K562 (cell line): Measurements from ENCODE around the gene GP1BB. TPM values are rescaled to one million over a fixed set of nuclear protein-coding genes. Genes with fewer than 3 reads are reported as not detected.

Experiments used
- ATAC-seq: fragments of 200-7000 bp; cut with Tn5 transposase; 3 replicates; pipeline ENCODE4 v1.9.1; 2020; ENCODE audit warnings: moderate library complexity
- BruUV-seq: library from RNA; stranded (reverse); fragments of 400-500 nt; replicated peaks from 2 replicates; lab custom pipeline; 2021; lab: Mats Ljungman, UMichigan
- CTCF ChIA-PET: fragments of 300-600 bp; formaldehyde crosslinking; extraction: SDS; loops from one replicate; lab custom pipeline; 2021; ENCODE audit warnings: low intra/inter-chr PET ratio; lab: Yijun Ruan, JAX
- POLR2A ChIA-PET: fragments of 300-600, 350-650 bp; sonication (Branson Sonifier 250); formaldehyde crosslinking; extraction: SDS; loops from one replicate; lab custom pipeline; 2021; ENCODE audit warnings: antibody characterized with exemption, inconsistent platforms; lab: Yijun Ruan, JAX
- DNase-seq, 4 experiments: peaks; one replicate each; pipeline versions ENCODE4 v3.0.0 to v3.0.0-alpha.2; 2011 to 2018; ENCODE audit warnings: low spot score in 3 of 4, mixed read lengths in 3 of 4; ENCODE audit errors: extremely low read depth in 1 of 4
- FAIRE-seq: peaks from 2 replicates; lab custom pipeline; 2011; peaks lifted over from hg19 to GRCh38; lab: Jason Lieb, UNC
- H2AFZ ChIP-seq: 2 replicates; pipeline ENCODE4 v1.6.0; 2011; ENCODE audit warnings: low read depth, low read length, control low read depth, inconsistent platforms
- H3K27ac ChIP-seq: fragments of 200-600 bp; 3 replicates; pipeline ENCODE4 v1.8.0; 2011; ENCODE audit warnings: low read depth, mild to moderate bottlenecking, control low read depth, inconsistent platforms, low read length, moderate library complexity, mixed read lengths; ENCODE audit errors: extremely low read depth
- H3K27me3 ChIP-seq, 2 experiments: fragments of 300-600 bp in 1 of 2; 2 replicates in 1 of 2; 3 replicates in 1 of 2; pipeline versions ENCODE4 v1.6.0 to v1.8.0; 2011; ENCODE audit warnings: inconsistent platforms in 2 of 2, low read length in 2 of 2, mild to moderate bottlenecking in 1 of 2, mixed read lengths in 1 of 2, moderate library complexity in 1 of 2; ENCODE audit not compliant: control insufficient read depth in 2 of 2, insufficient read depth in 2 of 2
- H3K36me3 ChIP-seq: fragments of 300-600 bp; 3 replicates; pipeline ENCODE4 v1.8.0; 2011; ENCODE audit warnings: mild to moderate bottlenecking, low read length, inconsistent platforms; ENCODE audit not compliant: control insufficient read depth, insufficient read depth
- H3K4me1 ChIP-seq, 2 experiments: fragments of 200-600 bp in 1 of 2; replicated peaks in 1 of 2; 2 replicates in 1 of 2; 3 replicates in 1 of 2; pipeline versions ENCODE4 v1.5.1 to v1.8.0; 2011; ENCODE audit warnings: inconsistent platforms in 2 of 2, low read length in 2 of 2, mild to moderate bottlenecking in 1 of 2, mixed read lengths in 1 of 2, moderate library complexity in 1 of 2; ENCODE audit not compliant: control insufficient read depth in 2 of 2, insufficient read depth in 2 of 2
- H3K4me2 ChIP-seq: 2 replicates; pipeline ENCODE4 v1.6.1; 2011; ENCODE audit warnings: low read length, control low read depth, inconsistent platforms, mixed read lengths; ENCODE audit not compliant: insufficient read depth
- H3K4me3 ChIP-seq: fragments of 200-600 bp; sonication (generic), shearing (Covaris generic); 2 replicates; pipeline ENCODE4 v1.5.1; 2016; ENCODE audit warnings: control low read depth, inconsistent platforms
- H3K79me2 ChIP-seq: fragments of 200-600 bp; 3 replicates; pipeline ENCODE4 v1.8.0; 2011; ENCODE audit warnings: low read length, inconsistent platforms; ENCODE audit not compliant: control insufficient read depth, insufficient read depth
- H3K9ac ChIP-seq, 2 experiments: 2 replicates each; pipeline versions ENCODE4 v1.6.0 to v1.6.1; 2011; ENCODE audit warnings: low read depth in 2 of 2, low read length in 2 of 2, control low read depth in 1 of 2, inconsistent platforms in 1 of 2, mild to moderate bottlenecking in 1 of 2, mixed read lengths in 1 of 2; ENCODE audit not compliant: insufficient read depth in 1 of 2
- H3K9me1 ChIP-seq: one replicate; pipeline ENCODE4 v1.6.0; 2011; ENCODE audit warnings: inconsistent platforms, mild to moderate bottlenecking, low read length, moderate library complexity; ENCODE audit not compliant: control insufficient read depth, insufficient read depth
- H3K9me3 ChIP-seq: replicated peaks from 2 replicates; pipeline ENCODE4 v1.5.1; 2011; ENCODE audit warnings: low read depth, low read length, inconsistent platforms; ENCODE audit not compliant: control insufficient read depth, insufficient read depth
- H4K20me1 ChIP-seq: replicated peaks from 2 replicates; pipeline ENCODE4 v1.6.1; 2011; ENCODE audit warnings: low read length, inconsistent platforms, mixed read lengths; ENCODE audit not compliant: control insufficient read depth, insufficient read depth
- BRF1 ChIP-seq: IDR thresholded peaks from 3 replicates; pipeline ENCODE4 v1.6.1; 2011; ENCODE audit warnings: borderline replicate concordance, mild to moderate bottlenecking; ENCODE audit not compliant: insufficient read length; ENCODE audit errors: extremely low read depth
- CTBP1 ChIP-seq: fragments of 450-650 bp; IDR thresholded peaks from 2 replicates; pipeline ENCODE4 v1.6.1; 2016; ENCODE audit warnings: borderline replicate concordance
- HDAC6 ChIP-seq: IDR thresholded peaks from 2 replicates; pipeline ENCODE4 v1.6.1; 2012; ENCODE audit warnings: low read depth, mild to moderate bottlenecking, control low read depth, inconsistent platforms, low read length, moderate library complexity
- PCBP1 ChIP-seq: fragments of 200-400 bp; formaldehyde crosslinking; IDR thresholded peaks from 2 replicates; pipeline ENCODE4 v1.6.1; 2018; ENCODE audit warnings: mild to moderate bottlenecking, low read depth, low read length; ENCODE audit not compliant: poor library complexity, severe bottlenecking
- POLR2G ChIP-seq: fragments of 200-400 bp; formaldehyde crosslinking; IDR thresholded peaks from 2 replicates; pipeline ENCODE4 v1.6.1; 2017; ENCODE audit warnings: low read depth, mild to moderate bottlenecking, antibody characterized with exemption, low read length, moderate library complexity
- SMAD2 ChIP-seq: fragments of 150-350 bp; IDR thresholded peaks from 2 replicates; pipeline ENCODE4 v1.6.1; 2014; ENCODE audit warnings: low read depth, mild to moderate bottlenecking, low read length
- SMC3 ChIP-seq: conservative IDR thresholded peaks from 2 replicates; pipeline ENCODE4 v1.6.1; 2011; ENCODE audit warnings: low read depth, low read length, improper control_type of control experiment; ENCODE audit not compliant: insufficient read depth
- ZNF23 ChIP-seq: fragments of 250-450 bp; sonication (Bioruptor Pico); IDR thresholded peaks from 2 replicates; pipeline ENCODE4 v1.4.0; 2020; ENCODE audit warnings: mild to moderate bottlenecking
- ZNF696 ChIP-seq: fragments of 250-450 bp; sonication (Bioruptor Pico); conservative IDR thresholded peaks from 2 replicates; pipeline ENCODE4 v1.4.0; 2020; ENCODE audit warnings: mild to moderate bottlenecking, moderate library complexity
- WGBS: fragments of 100-300 bp; shearing (Covaris generic); methylation state at CpG from one replicate; pipeline ENCODE4 v1.1.6; 2016; ENCODE audit warnings: low coverage, mixed read lengths; ENCODE audit not compliant: insufficient coverage; ENCODE audit errors: missing lambda C conversion rate; 5-methylcytosine and 5-hydroxymethylcytosine counted together
- in situ Hi-C: fragments of 300-500 bp; cut with MboI; formaldehyde crosslinking; loops from 4 replicates; pipeline ENCODE4 v1.15.0; 2018; ENCODE audit warnings: inconsistent platforms, mixed read lengths
- intact Hi-C: fragments of 100-400 bp; cut with micrococcal nuclease; formaldehyde crosslinking; loops from 2 replicates; pipeline ENCODE4 v1.14.2; 2022
- polyA plus RNA-seq, 8 experiments: library from polyadenylated mRNA; depleted of rRNA in 4 of 8; stranded (reverse) in 5 of 8; unstranded in 3 of 8; fragments of >200 nt; fragmentation: Nextera tagmentation in 2 of 8; fragmentation: Illumina TruSeq in 1 of 8; extraction: Ambion mirVana in 2 of 8; extraction: Trizol in 1 of 8; gene quantifications; 2 replicates each; pipeline versions ENCODE4 v1.2.1 to v1.2.3, GENCODE V29; 2011 to 2014; ENCODE audit warnings: inconsistent platforms in 1 of 8, missing spikeins in 1 of 8
- total RNA-seq, 7 experiments: library from RNA; depleted of rRNA in 6 of 7; stranded (reverse); fragments of >200 nt in 6 of 7; fragmentation: Illumina TruSeq in 2 of 7; extraction: Trizol in 2 of 7; gene quantifications; 2 replicates each; pipeline versions ENCODE4 v1.2.1 to v1.2.3, GENCODE V29; 2011 to 2021; ENCODE audit warnings: low replicate concordance in 1 of 7
- TF ChIP-seq, protein P1 (sequence below): sonication (generic); formaldehyde crosslinking; IDR thresholded peaks from 2 replicates; pipeline ENCODE4 v1.8.1; 2023; ENCODE audit warnings: mild to moderate bottlenecking, missing genetic modification reagents

GP1BB gene
- total and polyA plus RNA-seq, 9 of the 15 experiments (the other 6 are each of a cell fraction or from before 2014, with no cell fraction given), result 0.69 to 162 (median 2.8) TPM

DNA sequence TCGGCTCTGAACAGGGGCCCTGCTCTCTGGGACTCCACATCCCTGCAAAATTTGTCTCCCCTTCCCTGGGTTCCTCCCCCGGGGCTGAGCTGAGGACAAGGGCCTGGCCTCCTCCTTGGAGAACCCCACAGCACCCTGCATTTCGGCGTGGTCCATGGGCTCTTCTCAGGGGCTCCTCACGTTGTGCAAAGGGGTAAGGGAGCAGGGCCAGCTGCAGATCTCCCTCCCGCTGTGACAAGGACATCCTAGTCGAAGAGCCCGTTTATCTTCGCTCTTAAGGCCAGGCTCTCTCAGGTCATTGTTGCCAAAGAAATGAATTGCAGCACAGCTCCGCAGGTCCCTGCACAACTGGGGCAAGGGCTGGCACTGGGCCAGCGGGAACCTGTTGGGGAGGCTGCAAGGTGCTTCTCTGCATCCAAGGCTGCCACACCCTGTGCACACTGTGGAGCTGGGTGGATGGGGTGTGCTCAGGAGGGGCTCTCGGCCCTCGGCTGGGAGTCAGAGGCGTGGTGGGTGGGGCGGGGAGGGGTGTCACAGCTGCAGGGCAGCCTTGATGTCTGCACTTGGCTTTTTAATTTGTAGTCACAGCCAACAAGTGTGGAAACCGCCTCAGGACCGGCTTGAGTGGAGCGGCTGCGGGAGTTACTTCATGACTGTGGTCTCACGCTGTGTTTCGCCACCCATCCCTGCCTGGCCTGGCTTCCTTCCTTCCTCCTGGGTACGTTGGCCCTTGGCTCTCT is 35.6 kb upstream of the GP1BB start (continued):
- TF ChIP-seq PCBP1 (peak; percentile 37), CTBP1 (peak; percentile 78)

DNA sequence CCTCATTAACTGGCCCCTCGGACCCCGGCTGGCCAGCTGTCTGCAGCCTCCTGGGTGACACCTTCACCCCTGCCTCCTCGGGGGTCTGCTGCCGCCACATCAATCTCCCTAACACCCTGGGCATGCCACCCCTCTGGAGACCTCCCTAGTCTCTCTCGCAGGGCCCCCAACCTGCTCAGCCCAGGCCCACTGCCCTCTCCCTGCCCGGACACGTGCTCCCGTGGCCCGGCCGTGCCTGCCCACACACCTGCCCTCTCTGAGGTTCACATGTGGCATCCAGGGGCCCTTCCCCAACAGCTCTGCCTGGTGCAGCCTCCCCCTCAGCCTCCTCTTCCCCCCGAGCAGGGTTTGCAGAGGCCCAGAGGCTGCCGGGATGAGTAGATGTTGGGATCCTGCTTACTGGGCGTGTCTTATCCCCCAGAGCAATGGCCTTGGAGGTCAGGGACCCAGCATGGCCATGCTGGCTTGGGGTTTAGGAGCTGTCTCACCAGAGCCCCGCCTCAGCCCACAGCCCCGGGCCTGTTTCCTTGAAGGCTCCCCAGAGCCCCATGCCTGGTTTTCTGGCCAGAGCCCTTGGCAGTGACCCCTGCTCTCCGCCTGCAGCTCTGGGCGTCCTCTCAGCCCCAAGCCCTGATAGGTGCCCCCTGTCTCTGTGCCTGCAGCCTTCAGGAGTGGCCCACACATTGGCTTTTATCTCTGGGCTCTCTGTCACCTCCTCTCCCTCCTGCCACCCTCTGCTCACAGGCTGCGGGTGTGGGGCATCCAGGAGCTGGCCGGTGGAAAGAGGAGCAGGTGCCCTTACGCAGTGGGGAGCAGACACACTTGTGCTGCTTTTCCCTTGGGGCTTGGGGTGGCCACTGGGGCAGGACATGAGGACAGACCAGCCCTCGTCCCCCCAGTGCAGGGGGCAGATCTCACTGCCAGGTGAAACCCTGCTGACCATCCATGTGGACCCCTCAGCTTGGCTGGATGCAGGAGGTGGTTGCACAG is 34.7 kb upstream of the GP1BB start:
- Histone ChIP-seq H2AFZ (peak overlapping the region; percentile 18; the same call in 1 of the 2 replicates), H3K4me1 (peaks cover 22 to 37% of the 10 kb centered on the region in 2 experiments; a peak in 4 of 5 replicates), H3K79me2 (no peaks in the 10 kb centered on the region), H3K27me3 (peaks cover 23 to 38% of the 10 kb centered on the region in 2 experiments), H3K9ac (peak overlapping the region in 1 of 2 experiments; percentile 72; a peak in 2 of 4 replicates), H3K36me3 (no peaks in the 10 kb centered on the region), H4K20me1 (no peaks in the 10 kb centered on the region), H3K9me1 (no peaks in the 10 kb centered on the region), H3K27ac (no peak overlapping the region), H3K4me2 (no peak overlapping the region), H3K9me3 (0 out of 2 replicates have a peak, but pooled peaks cover under 1% of the 10 kb centered on the region), H3K4me3 (no peak overlapping the region)
- no TSS peak for BruUV-seq
- intact Hi-C loops (no loop called here), in situ Hi-C loops (no loop called here)
- ChIA-PET CTCF (no interaction called here), POLR2A (interaction anchor here (0.7 to 5.5 kb wide), 14 partner anchors 9 to 510 kb away, joined by 3 to 52 read pairs (median 6); partner anchors contain the start of gene SLC25A1)
- 20% methylated on average over 21 of the region's 21 CpGs for WGBS
- DNase-seq (peak in 2 of 4 experiments; percentile 52 to 56), FAIRE-seq (no peak), ATAC-seq (peak; percentile 7)
- TF ChIP-seq SMAD2 (no peak), POLR2G (no peak), PCBP1 (peak; percentile 23), ZNF696 (CRISPR knock-in tag) (no peak), HDAC6 (0 out of 2 replicates have a peak, but pooled peaks have one; percentile 18), BRF1 (no peak), SMC3 (no peak), ZNF23 (CRISPR knock-in tag) (no peak)
- TF ChIP-seq, protein P1, sequence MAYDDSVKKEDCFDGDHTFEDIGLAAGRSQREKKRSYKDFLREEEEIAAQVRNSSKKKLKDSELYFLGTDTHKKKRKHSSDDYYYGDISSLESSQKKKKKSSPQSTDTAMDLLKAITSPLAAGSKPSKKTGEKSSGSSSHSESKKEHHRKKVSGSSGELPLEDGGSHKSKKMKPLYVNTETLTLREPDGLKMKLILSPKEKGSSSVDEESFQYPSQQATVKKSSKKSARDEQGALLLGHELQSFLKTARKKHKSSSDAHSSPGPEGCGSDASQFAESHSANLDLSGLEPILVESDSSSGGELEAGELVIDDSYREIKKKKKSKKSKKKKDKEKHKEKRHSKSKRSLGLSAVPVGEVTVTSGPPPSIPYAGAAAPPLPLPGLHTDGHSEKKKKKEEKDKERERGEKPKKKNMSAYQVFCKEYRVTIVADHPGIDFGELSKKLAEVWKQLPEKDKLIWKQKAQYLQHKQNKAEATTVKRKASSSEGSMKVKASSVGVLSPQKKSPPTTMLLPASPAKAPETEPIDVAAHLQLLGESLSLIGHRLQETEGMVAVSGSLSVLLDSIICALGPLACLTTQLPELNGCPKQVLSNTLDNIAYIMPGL (CRISPR knock-in tag), result no peak
